WI38 (cell line): Measurements from ENCODE around the gene CNTN3.

Experiments
- H3K4me3 ChIP-seq: 2 replicates; pipeline ENCODE4 v1.5.1; 2011; ENCODE audit warnings: low read depth, mild to moderate bottlenecking, control low read depth, low read length
- TF ChIP-seq, protein P1 (sequence below): IDR thresholded peaks from 2 replicates; pipeline ENCODE4 v1.5.1; 2012; ENCODE audit warnings: low read depth, mild to moderate bottlenecking, control low read depth, low read length

The CNTN3 gene

DNA sequence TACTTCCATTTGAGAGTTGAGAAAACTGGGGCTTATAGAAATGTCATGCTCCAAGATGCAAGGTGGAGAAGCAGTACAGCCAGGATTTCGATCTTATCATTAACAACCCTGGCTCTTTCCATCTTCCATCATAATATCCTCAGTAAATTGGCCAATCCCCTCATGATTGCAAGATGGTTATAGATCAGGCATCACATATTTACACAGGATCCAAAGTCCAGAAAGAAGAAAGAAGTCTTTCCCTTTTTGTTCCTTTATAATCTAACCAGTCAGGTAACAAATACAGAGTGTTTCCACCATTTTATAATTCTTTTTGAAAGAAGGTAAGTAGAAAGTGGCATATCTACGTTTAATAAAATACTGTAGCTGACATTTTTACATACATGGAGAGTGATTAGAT is 29.7 kb downstream of the CNTN3 start:
- TF ChIP-seq, protein P1, sequence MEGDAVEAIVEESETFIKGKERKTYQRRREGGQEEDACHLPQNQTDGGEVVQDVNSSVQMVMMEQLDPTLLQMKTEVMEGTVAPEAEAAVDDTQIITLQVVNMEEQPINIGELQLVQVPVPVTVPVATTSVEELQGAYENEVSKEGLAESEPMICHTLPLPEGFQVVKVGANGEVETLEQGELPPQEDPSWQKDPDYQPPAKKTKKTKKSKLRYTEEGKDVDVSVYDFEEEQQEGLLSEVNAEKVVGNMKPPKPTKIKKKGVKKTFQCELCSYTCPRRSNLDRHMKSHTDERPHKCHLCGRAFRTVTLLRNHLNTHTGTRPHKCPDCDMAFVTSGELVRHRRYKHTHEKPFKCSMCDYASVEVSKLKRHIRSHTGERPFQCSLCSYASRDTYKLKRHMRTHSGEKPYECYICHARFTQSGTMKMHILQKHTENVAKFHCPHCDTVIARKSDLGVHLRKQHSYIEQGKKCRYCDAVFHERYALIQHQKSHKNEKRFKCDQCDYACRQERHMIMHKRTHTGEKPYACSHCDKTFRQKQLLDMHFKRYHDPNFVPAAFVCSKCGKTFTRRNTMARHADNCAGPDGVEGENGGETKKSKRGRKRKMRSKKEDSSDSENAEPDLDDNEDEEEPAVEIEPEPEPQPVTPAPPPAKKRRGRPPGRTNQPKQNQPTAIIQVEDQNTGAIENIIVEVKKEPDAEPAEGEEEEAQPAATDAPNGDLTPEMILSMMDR = no peak
- H3K4me3 ChIP-seq = no peak overlapping the region

DNA sequence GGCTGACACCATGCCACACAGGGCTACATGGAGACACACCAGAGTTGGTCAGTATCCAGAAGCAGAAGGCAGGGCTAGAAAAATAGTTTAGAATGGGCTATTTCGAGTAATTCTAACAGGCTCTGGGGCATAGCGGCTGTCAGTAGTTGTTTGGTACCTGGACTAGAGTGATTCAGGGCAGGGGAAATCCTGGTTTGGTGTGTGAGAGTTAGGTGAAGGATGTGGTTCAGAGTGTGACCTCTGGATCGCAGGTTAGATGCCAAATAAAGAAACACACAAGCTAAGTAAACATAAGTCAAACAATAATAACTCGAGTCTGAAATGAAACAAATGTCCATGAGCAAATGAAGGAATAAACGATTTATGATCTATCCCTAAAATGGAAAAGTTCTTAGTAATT is 31.5 kb downstream of the CNTN3 start:
- no peak overlapping the region for H3K4me3 ChIP-seq
- TF ChIP-seq, protein P1 = no peak

DNA sequence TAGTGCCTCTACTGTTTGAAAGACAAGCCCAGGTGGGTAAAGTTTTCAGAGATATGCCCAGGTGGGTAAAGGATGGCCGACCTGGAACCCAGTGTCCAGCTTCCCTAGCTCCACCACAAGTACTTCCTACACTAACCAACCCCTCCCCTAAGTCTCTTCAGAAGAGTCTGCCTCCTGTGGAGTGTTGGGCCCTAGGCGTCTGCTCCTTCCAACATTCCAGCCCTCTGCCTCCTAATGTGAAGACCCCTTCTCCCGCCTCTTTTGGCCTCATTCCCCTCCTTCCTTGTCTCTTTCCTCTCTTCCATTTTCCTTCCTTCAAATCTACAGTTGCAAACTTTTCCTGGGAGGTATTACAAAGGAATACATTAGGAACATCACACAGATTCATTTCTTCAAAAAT is 38.6 kb downstream of the CNTN3 start:
- TF ChIP-seq, protein P1 = no peak

DNA sequence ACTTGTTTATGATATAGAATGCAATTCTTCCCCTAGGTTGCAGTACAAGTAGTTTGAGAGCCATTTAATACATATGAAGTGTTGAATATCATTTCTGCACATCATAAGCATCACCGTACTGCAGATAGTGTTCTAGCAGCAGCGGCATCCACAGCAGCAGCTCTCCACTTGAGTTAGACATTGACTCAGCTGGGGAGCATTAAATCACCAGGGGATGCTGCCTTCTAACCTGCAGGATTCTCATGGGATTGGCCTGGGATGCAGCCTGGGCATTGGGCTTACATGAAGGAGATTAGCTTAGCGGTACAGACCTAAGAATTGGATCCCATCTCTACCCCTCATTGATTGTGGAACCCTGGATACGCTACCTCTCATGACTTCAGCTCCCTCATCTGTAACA is 43.3 kb downstream of the CNTN3 start:
- H3K4me3 ChIP-seq = no peak overlapping the region
- TF ChIP-seq, protein P1 = no peak

More for the DNA sequence above, 38.6 kb downstream of the CNTN3 start:
- no peak overlapping the region for H3K4me3 ChIP-seq
